Gastrocnemius medialis (tissue), 4 donors: ENCODE measurements around the gene ATXN7L2.

ENCODE experiments used
- CTCF ChIP-seq, 5 experiments: fragments of 450-650 bp in 3 of 5; fragments of 200-600 bp in 2 of 5; sonication (generic) in 2 of 5; IDR thresholded peaks in 4 of 5; conservative IDR thresholded peaks in 1 of 5; 1 replicate in 4 of 5; 2 replicates in 1 of 5; pipeline ENCODE4 v1.5.1; 2016 to 2019; ENCODE audit warnings: antibody characterized with exemption in 5 of 5, mild to moderate bottlenecking in 3 of 5, moderate library complexity in 3 of 5
- POLR2A ChIP-seq, 2 donors: fragments of 450-650 bp; IDR thresholded peaks; one replicate each; pipeline ENCODE4 v1.6.1; 2017; ENCODE audit warnings: antibody characterized with exemption in 2 of 2, mild to moderate bottlenecking in 2 of 2, moderate library complexity in 2 of 2

DNA sequence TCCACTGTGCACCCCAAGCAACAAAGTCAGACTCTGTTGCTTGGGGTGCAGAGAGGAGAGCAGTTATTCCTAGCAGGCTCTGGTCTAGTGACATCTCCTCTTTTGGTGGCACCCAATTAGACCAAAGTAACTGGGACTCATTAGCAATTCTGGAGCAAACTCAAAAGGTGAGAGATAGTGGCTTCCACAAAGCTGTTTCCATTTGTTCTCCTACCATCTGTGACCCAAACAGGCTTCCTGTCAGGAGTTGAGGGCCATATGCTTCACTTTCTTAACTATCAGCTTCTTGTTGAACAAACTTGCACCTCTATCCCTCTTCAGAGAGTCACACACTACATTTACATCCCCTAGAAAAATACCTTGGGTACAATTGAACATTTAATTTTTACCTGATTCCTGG lies 1.5 kb upstream of the ATXN7L2 start:
- TF ChIP-seq CTCF (IDR thresholded peaks at IDR 0.05 in 4 of 5, conservative IDR thresholded peaks at IDR 0.05 in 1 of 5) (no peak), POLR2A (IDR thresholded peaks at IDR 0.05) (no peak)
